HCT116 (cell line): ENCODE results near the gene C19orf85. TPM values are rescaled to one million over a fixed set of nuclear protein-coding genes. Genes with fewer than 3 reads are reported as not detected.

Experiments used
- ATAC-seq: fragments of 200-7000 bp; cut with Tn5 transposase; 2 replicates; pipeline ENCODE4 v1.9.1; 2020; ENCODE audit warnings: mild to moderate bottlenecking, moderate library complexity
- BruUV-seq: library from RNA; stranded (reverse); fragments of 400-500 nt; replicated peaks from 2 replicates; lab custom pipeline; 2021; lab: Mats Ljungman, UMichigan
- CTCF ChIA-PET: fragments of 300-600 bp; sonication (Branson Sonifier 250); formaldehyde crosslinking; loops from one replicate; lab custom pipeline; 2021; ENCODE audit warnings: antibody characterized with exemption; lab: Charles Lee
- POLR2A ChIA-PET: fragments of 300-600, 350-600 bp; sonication (Branson Sonifier 250); formaldehyde crosslinking; loops from one replicate; lab custom pipeline; 2021; ENCODE audit warnings: antibody characterized with exemption; lab: Charles Lee
- RAD21 ChIA-PET, 2 experiments: fragments of 300-600 bp; sonication (Branson Sonifier 250); formaldehyde crosslinking; loops; one replicate each; lab custom pipeline; 2023; ENCODE audit warnings: low total read pairs in 2 of 2; ENCODE audit not compliant: uncharacterized antibody in 2 of 2, unreplicated experiment in 2 of 2, low non-redundant PET in 1 of 2; lab: Charles Lee
- DNase-seq: peaks from one replicate; pipeline ENCODE4 v3.0.0-alpha.2; 2010; ENCODE audit warnings: low read depth, low spot score
- H2AFZ ChIP-seq: fragments of 200-600 bp; shearing (Covaris generic), sonication (generic); 2 replicates; pipeline ENCODE4 v1.6.1; 2017; ENCODE audit warnings: low read depth, mixed run types, mixed read lengths, antibody characterized with exemption, low read length; ENCODE audit not compliant: poor library complexity, severe bottlenecking
- H3K27ac ChIP-seq: 2 replicates; pipeline ENCODE4 v1.5.1; 2012; ENCODE audit warnings: low read depth, low read length
- H3K27me3 ChIP-seq: fragments of 200-600 bp; sonication (generic); 2 replicates; pipeline ENCODE4 v1.6.1; 2016; ENCODE audit warnings: mixed run types, low read length, mixed read lengths; ENCODE audit not compliant: insufficient read depth
- H3K36me3 ChIP-seq, 2 experiments: fragments of 200-500 bp in 1 of 2; fragments of 200-600 bp in 1 of 2; sonication (Bioruptor generic) in 1 of 2; sonication (generic) in 1 of 2; 2 replicates each; pipeline versions ENCODE4 v1.5.1 to v1.6.1; 2014 to 2016; ENCODE audit warnings: low read length in 2 of 2, inconsistent platforms in 1 of 2, mixed read lengths in 1 of 2, mixed run types in 1 of 2; ENCODE audit not compliant: insufficient read depth in 2 of 2, control insufficient read depth in 1 of 2
- H3K4me1 ChIP-seq, 2 experiments: fragments of 200-600 bp in 1 of 2; sonication (generic) in 1 of 2; 2 replicates each; pipeline versions ENCODE4 v1.5.1 to v1.6.1; 2012 to 2017; ENCODE audit warnings: low read length in 2 of 2, inconsistent platforms in 1 of 2, mild to moderate bottlenecking in 1 of 2, mixed read lengths in 1 of 2, mixed run types in 1 of 2, moderate library complexity in 1 of 2; ENCODE audit not compliant: insufficient read depth in 2 of 2, control insufficient read depth in 1 of 2
- H3K4me2 ChIP-seq: fragments of 200-600 bp; sonication (generic); 2 replicates; pipeline ENCODE4 v1.6.1; 2017; ENCODE audit warnings: mixed run types, low read length, mixed read lengths
- H3K4me3 ChIP-seq, 2 experiments: fragments of 200-600 bp in 1 of 2; sonication (generic) in 1 of 2; replicated peaks in 1 of 2; 2 replicates each; pipeline ENCODE4 v1.5.1; 2011 to 2016; ENCODE audit warnings: low read length in 2 of 2, control low read depth in 1 of 2, low read depth in 1 of 2, mild to moderate bottlenecking in 1 of 2, mixed read lengths in 1 of 2, mixed run types in 1 of 2
- H3K79me2 ChIP-seq: fragments of 200-600 bp; sonication (generic); 2 replicates; pipeline ENCODE4 v1.6.1; 2017; ENCODE audit warnings: mild to moderate bottlenecking, mixed run types, low read length, moderate library complexity, mixed read lengths; ENCODE audit not compliant: insufficient read depth
- H3K9ac ChIP-seq: fragments of 200-600 bp; sonication (generic); 2 replicates; pipeline ENCODE4 v1.6.1; 2016; ENCODE audit warnings: low read length, mixed read lengths
- H3K9me2 ChIP-seq: fragments of 200-600 bp; sonication (generic), shearing (Covaris generic); 2 replicates; pipeline ENCODE4 v1.6.1; 2017; ENCODE audit warnings: mixed run types, mild to moderate bottlenecking, moderate library complexity; ENCODE audit not compliant: insufficient read depth
- H3K9me3 ChIP-seq, 2 experiments: fragments of 200-500 bp in 1 of 2; fragments of 200-600 bp in 1 of 2; sonication (Bioruptor generic) in 1 of 2; sonication (generic) in 1 of 2; 2 replicates each; pipeline ENCODE4 v1.6.1; 2014 to 2017; ENCODE audit warnings: low read length in 2 of 2, mixed read lengths in 2 of 2, inconsistent platforms in 1 of 2, low read depth in 1 of 2, mild to moderate bottlenecking in 1 of 2, mixed run types in 1 of 2, moderate library complexity in 1 of 2; ENCODE audit not compliant: control insufficient read depth in 1 of 2, insufficient read depth in 1 of 2
- H4K20me1 ChIP-seq: fragments of 200-600 bp; sonication (generic), shearing (Covaris generic); 2 replicates; pipeline ENCODE4 v1.6.1; 2017; ENCODE audit warnings: mixed run types, mild to moderate bottlenecking, moderate library complexity; ENCODE audit not compliant: insufficient read depth
- CBX3 ChIP-seq: IDR thresholded peaks from 2 replicates; pipeline ENCODE4 v1.6.1; 2012; ENCODE audit warnings: low read depth
- EGR1 ChIP-seq: IDR thresholded peaks from 2 replicates; pipeline ENCODE4 v1.6.1; 2012; ENCODE audit warnings: low read depth
- RAD21 ChIP-seq: IDR thresholded peaks from 2 replicates; pipeline ENCODE4 v1.6.1; 2012; ENCODE audit warnings: low read depth, mild to moderate bottlenecking
- SP1 ChIP-seq: IDR thresholded peaks from 2 replicates; pipeline ENCODE4 v1.6.1; 2012; ENCODE audit warnings: low read depth
- ZFX ChIP-seq: fragments of 450-650 bp; IDR thresholded peaks from 2 replicates; pipeline ENCODE4 v1.6.1; 2017
- ZNF274 ChIP-seq: fragments of 200-500 bp; sonication (Bioruptor generic); IDR thresholded peaks from 2 replicates; pipeline ENCODE4 v1.6.1; 2014; ENCODE audit warnings: mild to moderate bottlenecking, low read depth, low read length, inconsistent platforms
- intact Hi-C: fragments of 100-400 bp; cut with micrococcal nuclease; formaldehyde crosslinking; loops from 2 replicates; pipeline ENCODE4 v1.10.0; 2022
- total RNA-seq: library from RNA; stranded (reverse); gene quantifications from one replicate; pipeline ENCODE4 v1.2.1, GENCODE V29; 2021; ENCODE audit not compliant: unreplicated experiment
- TF ChIP-seq, protein P1 (sequence below), 3 experiments: fragments of 200-600 bp in 1 of 3; sonication (generic) in 1 of 3; IDR thresholded peaks in 2 of 3; conservative IDR thresholded peaks in 1 of 3; 2 replicates each; pipeline ENCODE4 v1.5.1; 2012 to 2017; ENCODE audit warnings: low read depth in 2 of 3, low read length in 2 of 3, antibody characterized with exemption in 1 of 3, borderline replicate concordance in 1 of 3, control low read depth in 1 of 3, mild to moderate bottlenecking in 1 of 3, mixed read lengths in 1 of 3, mixed run types in 1 of 3, moderate library complexity in 1 of 3; ENCODE audit not compliant: insufficient read depth in 1 of 3
- TF ChIP-seq, protein P2 (sequence below): IDR thresholded peaks from 2 replicates; pipeline ENCODE4 v1.6.1; 2012
- TF ChIP-seq, protein P3 (sequence below): IDR thresholded peaks from 2 replicates; pipeline ENCODE4 v1.6.1; 2012

C19orf85 gene
- total RNA-seq, 1 experiment from 2014 or later, result 0.34 TPM

DNA sequence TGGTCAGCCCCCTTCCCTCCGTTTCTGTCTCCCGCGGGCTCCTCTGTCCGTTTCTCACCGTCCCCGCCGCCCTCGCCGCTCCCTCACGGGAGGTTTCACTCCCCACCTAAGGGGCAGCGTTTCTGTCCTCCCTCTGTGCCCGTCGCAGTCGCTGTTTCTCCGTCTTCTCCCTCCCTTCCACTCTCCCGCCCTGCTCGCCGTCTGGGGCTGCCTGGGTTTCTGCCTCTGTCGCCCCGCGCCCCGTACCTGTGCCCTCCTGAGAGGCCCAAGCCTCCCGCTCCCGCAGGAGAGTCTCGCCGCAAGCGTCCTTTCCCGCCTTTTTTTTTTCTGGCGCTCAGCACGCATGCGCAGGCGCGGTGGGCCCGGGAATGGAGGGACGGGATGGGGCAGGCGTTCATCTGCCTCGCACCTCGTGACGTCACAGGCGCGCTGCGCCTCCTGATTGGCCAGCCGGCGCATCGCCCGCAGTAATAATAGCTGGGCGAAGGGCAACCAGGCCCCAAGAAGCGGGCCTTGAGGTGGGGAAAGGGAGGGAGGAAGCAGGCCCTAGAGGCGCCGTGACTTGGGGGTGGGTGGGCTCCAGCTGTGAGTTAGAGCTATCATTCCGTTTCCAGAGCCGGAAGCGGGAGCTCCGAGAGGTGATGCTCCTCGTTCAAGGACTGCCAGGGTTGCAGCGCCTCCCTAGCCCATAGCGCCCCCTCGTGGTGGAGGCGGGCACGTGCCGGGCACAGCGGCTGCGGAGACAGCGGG lies 39.1 kb upstream of the C19orf85 start:
- H2AFZ ChIP-seq, result no peak overlapping the region
- no TSS peak for BruUV-seq
- ATAC-seq, result peak; percentile 96
- ChIA-PET CTCF (interaction anchor here (0.6 to 2.3 kb wide), 24 partner anchors 9 to 623 kb away, joined by 3 to 15 read pairs (median 4); partner anchors contain the start of genes FIZ1, ISOC2, NAT14 and ZNF524), RAD21 (interaction anchor here (0.7 to 1.2 kb wide), 5 partner anchors 36 to 363 kb away, joined by 3 to 4 read pairs (median 3); partner anchors contain the start of gene ISOC2 (in 1 of the 2)), POLR2A (interaction anchor here (1.1 to 1.2 kb wide), 2 partner anchors 28 to 96 kb away, joined by 5 to 6 read pairs; partner anchors contain the start of genes UBE2S and ZNF628)
- intact Hi-C loops, result no loop called here
- H3K27me3 ChIP-seq, result no peaks in the 10 kb centered on the region
- H3K79me2 ChIP-seq, result no peaks in the 10 kb centered on the region
- peaks cover 0 to 4% of the 10 kb centered on the region in 2 experiments; a peak in 1 of 4 replicates for H3K4me1 ChIP-seq
- no peak overlapping the region for H3K27ac ChIP-seq
- no peaks in the 10 kb centered on the region for H3K9me3 ChIP-seq
- H3K4me3 ChIP-seq, result no peak overlapping the region
- H3K9ac ChIP-seq, result no peak overlapping the region
- no peaks in the 10 kb centered on the region for H3K36me3 ChIP-seq
- DNase-seq, result peak; percentile 89
- H3K4me2 ChIP-seq, result peak overlapping the region; percentile 34; the same call in 1 of the 2 replicates
- TF ChIP-seq ZFX (peak; percentile 49; the same call in 1 of the 2 replicates), CBX3 (peak; percentile 97), SP1 (peak; percentile 71), RAD21 (peak; percentile 94), ZNF274 (no peak), EGR1 (no peak)
- TF ChIP-seq, protein P1, sequence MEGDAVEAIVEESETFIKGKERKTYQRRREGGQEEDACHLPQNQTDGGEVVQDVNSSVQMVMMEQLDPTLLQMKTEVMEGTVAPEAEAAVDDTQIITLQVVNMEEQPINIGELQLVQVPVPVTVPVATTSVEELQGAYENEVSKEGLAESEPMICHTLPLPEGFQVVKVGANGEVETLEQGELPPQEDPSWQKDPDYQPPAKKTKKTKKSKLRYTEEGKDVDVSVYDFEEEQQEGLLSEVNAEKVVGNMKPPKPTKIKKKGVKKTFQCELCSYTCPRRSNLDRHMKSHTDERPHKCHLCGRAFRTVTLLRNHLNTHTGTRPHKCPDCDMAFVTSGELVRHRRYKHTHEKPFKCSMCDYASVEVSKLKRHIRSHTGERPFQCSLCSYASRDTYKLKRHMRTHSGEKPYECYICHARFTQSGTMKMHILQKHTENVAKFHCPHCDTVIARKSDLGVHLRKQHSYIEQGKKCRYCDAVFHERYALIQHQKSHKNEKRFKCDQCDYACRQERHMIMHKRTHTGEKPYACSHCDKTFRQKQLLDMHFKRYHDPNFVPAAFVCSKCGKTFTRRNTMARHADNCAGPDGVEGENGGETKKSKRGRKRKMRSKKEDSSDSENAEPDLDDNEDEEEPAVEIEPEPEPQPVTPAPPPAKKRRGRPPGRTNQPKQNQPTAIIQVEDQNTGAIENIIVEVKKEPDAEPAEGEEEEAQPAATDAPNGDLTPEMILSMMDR (IDR thresholded peaks at IDR 0.05 in 2 of 3, conservative IDR thresholded peaks at IDR 0.05 in 1 of 3; ENCODE audit: borderline replicate concordance in 1 of 3, insufficient read depth in 1 of 3, low read depth in 2 of 3, low read length in 2 of 3), result peak; percentile 80 to 92 (median 89)
- TF ChIP-seq, protein P2, sequence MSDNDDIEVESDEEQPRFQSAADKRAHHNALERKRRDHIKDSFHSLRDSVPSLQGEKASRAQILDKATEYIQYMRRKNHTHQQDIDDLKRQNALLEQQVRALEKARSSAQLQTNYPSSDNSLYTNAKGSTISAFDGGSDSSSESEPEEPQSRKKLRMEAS, result peak; percentile 100
- TF ChIP-seq, protein P3, sequence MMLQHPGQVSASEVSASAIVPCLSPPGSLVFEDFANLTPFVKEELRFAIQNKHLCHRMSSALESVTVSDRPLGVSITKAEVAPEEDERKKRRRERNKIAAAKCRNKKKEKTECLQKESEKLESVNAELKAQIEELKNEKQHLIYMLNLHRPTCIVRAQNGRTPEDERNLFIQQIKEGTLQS, result no peak
- TF ChIP-seq, all 23 proteins: peak for 6
- Histone ChIP-seq H4K20me1 (no peaks in the 10 kb centered on the region), H3K9me2 (no peaks in the 10 kb centered on the region)
